GM12878 (cell line): ENCODE data around the gene HLA-DRA. TPM values are rescaled to one million over a fixed set of nuclear protein-coding genes. Genes with fewer than 3 reads are reported as not detected.

Experiments used
- BCL3 ChIP-seq: IDR thresholded peaks from 2 replicates; pipeline ENCODE4 v1.6.1; 2011; ENCODE audit warnings: borderline replicate concordance, low read depth, mild to moderate bottlenecking, moderate library complexity, low read length; ENCODE audit not compliant: insufficient read depth, poor library complexity, severe bottlenecking
- BCLAF1 ChIP-seq: fragments of 450-650 bp; IDR thresholded peaks from 2 replicates; pipeline ENCODE4 v1.6.1; 2017; ENCODE audit warnings: antibody characterized with exemption, mild to moderate bottlenecking, moderate library complexity
- BMI1 ChIP-seq: fragments of 450-650 bp; IDR thresholded peaks from 2 replicates; pipeline ENCODE4 v1.6.1; 2016; ENCODE audit warnings: mild to moderate bottlenecking, moderate library complexity, borderline replicate concordance
- CBFB ChIP-seq: IDR thresholded peaks from 2 replicates; pipeline ENCODE4 v1.6.1; 2016; ENCODE audit warnings: antibody characterized with exemption, low read depth
- CEBPB ChIP-seq, 2 experiments: fragments of 150-350 bp in 1 of 2; IDR thresholded peaks; 2 replicates each; pipeline ENCODE4 v1.6.1; 2012 to 2014; ENCODE audit warnings: low read depth in 2 of 2, low read length in 2 of 2, borderline replicate concordance in 1 of 2, inconsistent platforms in 1 of 2
- E2F8 ChIP-seq: fragments of 450-650 bp; IDR thresholded peaks from 2 replicates; pipeline ENCODE4 v1.6.1; 2018; ENCODE audit warnings: mild to moderate bottlenecking, low read depth, moderate library complexity; ENCODE audit not compliant: partially characterized antibody
- ESRRA ChIP-seq: IDR thresholded peaks from 2 replicates; pipeline ENCODE4 v1.6.1; 2012; ENCODE audit warnings: mild to moderate bottlenecking, low read length, improper control_type of control experiment
- HSF1 ChIP-seq: fragments of 150-350 bp; IDR thresholded peaks from 2 replicates; pipeline ENCODE4 v1.6.1; 2014; ENCODE audit warnings: mild to moderate bottlenecking, low read depth, low read length
- JUNB ChIP-seq: IDR thresholded peaks from 2 replicates; pipeline ENCODE4 v1.6.1; 2016; ENCODE audit warnings: antibody characterized with exemption, mild to moderate bottlenecking
- MTA3 ChIP-seq: IDR thresholded peaks from 2 replicates; pipeline ENCODE4 v1.6.1; 2012; ENCODE audit warnings: low read length, inconsistent platforms, borderline replicate concordance
- MYB ChIP-seq: fragments of 150-350 bp; IDR thresholded peaks from 2 replicates; pipeline ENCODE4 v1.6.1; 2014; ENCODE audit warnings: mild to moderate bottlenecking, low read depth, low read length, borderline replicate concordance
- PAX5 ChIP-seq: IDR thresholded peaks from 2 replicates; pipeline ENCODE4 v1.6.1; 2011; ENCODE audit warnings: low read depth, low read length, borderline replicate concordance
- POLR2AphosphoS5 ChIP-seq: IDR thresholded peaks from 2 replicates; pipeline ENCODE4 v1.6.1; 2011; ENCODE audit warnings: mild to moderate bottlenecking, low read length, inconsistent platforms
- SMAD5 ChIP-seq: IDR thresholded peaks from 2 replicates; pipeline ENCODE4 v1.6.1; 2016; ENCODE audit warnings: antibody characterized with exemption, low read depth
- SREBF1 ChIP-seq: IDR thresholded peaks from 2 replicates; pipeline ENCODE4 v1.6.1; 2012; ENCODE audit warnings: mild to moderate bottlenecking, low read length
- YBX1 ChIP-seq: fragments of 450-650 bp; IDR thresholded peaks from 2 replicates; pipeline ENCODE4 v1.6.1; 2016; ENCODE audit warnings: antibody characterized with exemption
- ZBTB4 ChIP-seq: fragments of 450-650 bp; formaldehyde crosslinking; IDR thresholded peaks from 2 replicates; pipeline ENCODE4 v1.4.0; 2022; ENCODE audit warnings: mild to moderate bottlenecking, moderate library complexity
- ZNF24 ChIP-seq: fragments of 450-650 bp; IDR thresholded peaks from 2 replicates; pipeline ENCODE4 v1.6.1; 2017; ENCODE audit warnings: antibody characterized with exemption, mild to moderate bottlenecking
- polyA plus RNA-seq, 11 experiments: library from polyadenylated mRNA; depleted of rRNA in 4 of 11; unstranded in 6 of 11; stranded (reverse) in 5 of 11; fragments of >200 nt; fragmentation: Nextera tagmentation in 4 of 11; fragmentation: Illumina TruSeq in 1 of 11; extraction: Ambion mirVana in 4 of 11; extraction: Trizol in 1 of 11; gene quantifications; 1 replicate in 1 of 11; 2 replicates in 10 of 11; pipeline versions ENCODE4 v1.2.1 to v1.2.3, GENCODE V29; 2011 to 2016; ENCODE audit warnings: inconsistent platforms in 2 of 11, missing spikeins in 2 of 11, low read depth in 1 of 11
- total RNA-seq, 4 experiments: library from RNA; depleted of rRNA in 3 of 4; stranded (reverse); fragments of >200 nt in 3 of 4; fragmentation: Illumina TruSeq in 1 of 4; extraction: Trizol in 1 of 4; gene quantifications; 2 replicates each; pipeline versions ENCODE4 v1.2.1 to v1.2.3, GENCODE V29; 2013 to 2021

Gene HLA-DRA
- total and polyA plus RNA-seq, 10 of the 15 experiments (the other 5 are each of a cell fraction or from before 2014, with no cell fraction given), result 2,040 to 7,093 (median 2,859) TPM

GRCh38 chr6:32445321-32445854 lies 5.7 kb downstream of the HLA-DRA start (continued):
- TF ChIP-seq BCLAF1 (0 out of 2 replicates have a peak, but pooled peaks have one; percentile 42), CEBPB (IDR thresholded peaks at IDR 0.05; ENCODE audit: borderline replicate concordance in 1 of 2, low read depth in 2 of 2, low read length in 2 of 2) (no peak), E2F8 (peak; percentile 12), JUNB (no peak), ZBTB4 (CRISPR knock-in tag) (peak; percentile 7; the same call in 1 of the 2 replicates), HSF1 (no peak), ESRRA (no peak), BMI1 (peak; percentile 82), SMAD5 (peak; percentile 88; the same call in 1 of the 2 replicates), PAX5 (peak; percentile 58; the same call in 1 of the 2 replicates), ZNF24 (0 out of 2 replicates have a peak, but pooled peaks have one; percentile 38), SREBF1 (no peak), MTA3 (peak; percentile 98), POLR2AphosphoS5 (peak; percentile 72; the same call in 1 of the 2 replicates), CBFB (peak; percentile 61), BCL3 (peak; percentile 16), MYB (peak; percentile 51; the same call in 1 of the 2 replicates), YBX1 (no peak)
